Omental fat pad (tissue), 4 donors: Measurements from ENCODE around the gene NRP1. TPM values are rescaled to one million over a fixed set of nuclear protein-coding genes. Genes with fewer than 3 reads are reported as not detected.

ENCODE experiments used
- ATAC-seq: fragments of 150-250 bp; one replicate; pipeline ENCODE4 v1.9.1; 2016; ENCODE audit warnings: mild to moderate bottlenecking, moderate library complexity; ENCODE audit not compliant: low FRiP score
- DNase-seq: peaks from one replicate; pipeline ENCODE4 v3.0.0-alpha.2; 2019; ENCODE audit warnings: low spot score
- CTCF ChIP-seq, 3 donors: fragments of 450-650 bp; IDR thresholded peaks; one replicate each; pipeline ENCODE4 v1.5.1; 2016 to 2017; ENCODE audit warnings: antibody characterized with exemption in 3 of 3, mild to moderate bottlenecking in 3 of 3, moderate library complexity in 2 of 3
- total RNA-seq, 4 donors: library from RNA; depleted of rRNA; stranded (reverse); fragments of >200 nt; gene quantifications; one replicate each; pipeline ENCODE4 v1.1.0, GENCODE V29; 2016

The NRP1 gene
- total RNA-seq, 4 donors from 2014 or later: 72.8 to 223 (median 178) TPM

- no peak for DNase-seq
- TF ChIP-seq CTCF (IDR thresholded peaks at IDR 0.05): no peak
- ATAC-seq: no peak
These were observed 99.1 kb downstream of the NRP1 start for GRCh38 chr10:33235251-33235884.

GRCh38 chr10:33234831-33235237, 99.6 kb downstream of the NRP1 start:
- TF ChIP-seq CTCF (IDR thresholded peaks at IDR 0.05): no peak
- no peak for DNase-seq
- no peak for ATAC-seq

- no peak for TF ChIP-seq CTCF (IDR thresholded peaks at IDR 0.05)
- DNase-seq (no peak), ATAC-seq (no peak)
These were observed 100.8 kb downstream of the NRP1 start for GRCh38 chr10:33233635-33234034.

GRCh38 chr10:33233221-33233620, 101.2 kb downstream of the NRP1 start:
- TF ChIP-seq CTCF (IDR thresholded peaks at IDR 0.05): no peak
- DNase-seq (no peak), ATAC-seq (no peak)

GRCh38 chr10:33231621-33232350, 102.7 kb downstream of the NRP1 start:
- DNase-seq (no peak), ATAC-seq (no peak)
- no peak for TF ChIP-seq CTCF (IDR thresholded peaks at IDR 0.05)

- no peak for TF ChIP-seq CTCF (IDR thresholded peaks at IDR 0.05)
- ATAC-seq (no peak), DNase-seq (no peak)
These were observed 104.6 kb downstream of the NRP1 start for GRCh38 chr10:33229949-33230267.
